HepG2 (cell line): ENCODE results near the gene MAN1C1. TPM values are rescaled to one million over a fixed set of nuclear protein-coding genes. Genes with fewer than 3 reads are reported as not detected.

ENCODE experiments used
- HOXA9 ChIP-seq: sonication (generic); formaldehyde crosslinking; IDR thresholded peaks from 2 replicates; pipeline ENCODE4 v1.8.1; 2022; ENCODE audit warnings: missing genetic modification reagents, mild to moderate bottlenecking, moderate library complexity, borderline replicate concordance
- RCOR2 ChIP-seq: IDR thresholded peaks from 2 replicates; pipeline ENCODE4 v1.6.1; 2016; ENCODE audit warnings: missing biosample characterization, missing genetic modification reagents
- SIX1 ChIP-seq: sonication (generic); formaldehyde crosslinking; IDR thresholded peaks from 2 replicates; pipeline ENCODE4 v1.4.0; 2020; ENCODE audit warnings: missing genetic modification reagents, borderline replicate concordance
- ZFAT ChIP-seq: sonication (generic); formaldehyde crosslinking; conservative IDR thresholded peaks from 2 replicates; pipeline ENCODE4 v1.8.1; 2023; ENCODE audit warnings: missing genetic modification reagents, inconsistent platforms
- ZNF260 ChIP-seq: sonication (generic); formaldehyde crosslinking; IDR thresholded peaks from 2 replicates; pipeline ENCODE4 v1.4.0; 2020; ENCODE audit warnings: missing genetic modification reagents, low read depth, mild to moderate bottlenecking, borderline replicate concordance
- ZNF891 ChIP-seq: sonication (generic); formaldehyde crosslinking; IDR thresholded peaks from 2 replicates; pipeline ENCODE4 v1.5.0; 2020; ENCODE audit warnings: mild to moderate bottlenecking, missing genetic modification reagents
- polyA plus RNA-seq, 8 experiments: library from polyadenylated mRNA; depleted of rRNA in 3 of 8; stranded (reverse) in 7 of 8; unstranded in 1 of 8; fragments of >200 nt; fragmentation: Illumina TruSeq in 4 of 8; extraction: Trizol in 4 of 8; gene quantifications; 2 replicates each; pipeline versions ENCODE4 v1.2.1 to v1.2.3, GENCODE V29; 2011 to 2016; ENCODE audit warnings: low read depth in 4 of 8, missing spikeins in 1 of 8, mixed read lengths in 1 of 8; ENCODE audit not compliant: insufficient read depth in 1 of 8
- total RNA-seq, 5 experiments: library from RNA; depleted of rRNA; stranded (reverse); fragments of >200 nt; fragmentation: Illumina TruSeq; extraction: Trizol; gene quantifications; 2 replicates each; pipeline ENCODE4 v1.2.3, GENCODE V29; 2016; ENCODE audit warnings: low read depth in 1 of 5
- TF ChIP-seq, protein P1 (sequence below): sonication (generic); formaldehyde crosslinking; IDR thresholded peaks from 2 replicates; pipeline ENCODE4 v1.5.0; 2020; ENCODE audit warnings: missing genetic modification reagents
- TF ChIP-seq, protein P2 (sequence below): IDR thresholded peaks from 2 replicates; pipeline ENCODE4 v1.6.1; 2016; ENCODE audit warnings: low read depth, borderline replicate concordance
- TF ChIP-seq, protein P3 (sequence below): sonication (generic); formaldehyde crosslinking; IDR thresholded peaks from 2 replicates; pipeline ENCODE4 v1.5.1; 2020; ENCODE audit warnings: mild to moderate bottlenecking, missing genetic modification reagents

The MAN1C1 gene
- total and polyA plus RNA-seq, 2 of the 13 experiments (the other 11 are each of a cell fraction or from before 2014, with no cell fraction given): 0.18 to 0.49 TPM

DNA sequence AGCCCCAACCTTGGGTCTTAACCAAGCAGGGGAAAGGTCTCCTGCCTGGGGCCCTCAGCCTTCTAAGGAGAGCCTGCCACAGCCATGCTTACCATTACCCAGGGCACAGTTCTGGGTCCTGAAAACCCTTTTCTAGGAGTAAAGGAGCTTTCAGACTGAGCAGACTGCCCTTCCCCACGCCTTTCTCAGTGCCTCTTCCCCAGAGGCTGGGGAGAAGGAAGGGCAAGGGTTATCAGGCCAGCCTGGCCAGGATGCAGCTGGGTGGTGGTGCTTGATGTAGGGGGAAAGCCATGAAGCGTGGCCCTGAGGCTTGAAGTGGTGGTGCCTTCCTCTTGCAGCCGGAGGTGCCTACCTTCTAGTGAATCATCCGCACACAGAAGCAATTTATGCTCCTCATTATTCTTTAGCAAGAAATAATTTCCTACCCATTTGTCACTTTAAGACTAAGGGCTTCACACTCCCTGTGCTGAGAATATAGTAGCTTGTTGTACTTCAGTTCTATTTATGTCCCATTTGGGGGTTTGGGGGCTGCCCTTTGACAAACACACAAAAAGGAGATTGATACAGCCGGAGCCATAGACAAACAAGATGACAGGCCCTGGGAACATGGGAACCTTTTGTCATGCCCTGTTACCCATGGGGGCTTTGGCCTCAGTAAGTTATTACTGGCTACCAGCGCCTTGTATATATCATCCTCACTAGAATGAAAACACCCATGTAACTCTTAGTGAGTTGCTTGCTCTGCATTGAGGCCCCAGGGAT lies 40.7 kb downstream of the MAN1C1 start (continued):
- TF ChIP-seq, protein P1, sequence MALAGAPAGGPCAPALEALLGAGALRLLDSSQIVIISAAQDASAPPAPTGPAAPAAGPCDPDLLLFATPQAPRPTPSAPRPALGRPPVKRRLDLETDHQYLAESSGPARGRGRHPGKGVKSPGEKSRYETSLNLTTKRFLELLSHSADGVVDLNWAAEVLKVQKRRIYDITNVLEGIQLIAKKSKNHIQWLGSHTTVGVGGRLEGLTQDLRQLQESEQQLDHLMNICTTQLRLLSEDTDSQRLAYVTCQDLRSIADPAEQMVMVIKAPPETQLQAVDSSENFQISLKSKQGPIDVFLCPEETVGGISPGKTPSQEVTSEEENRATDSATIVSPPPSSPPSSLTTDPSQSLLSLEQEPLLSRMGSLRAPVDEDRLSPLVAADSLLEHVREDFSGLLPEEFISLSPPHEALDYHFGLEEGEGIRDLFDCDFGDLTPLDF (CRISPR knock-in tag): no peak
- TF ChIP-seq SIX1 (no peak), HOXA9 (CRISPR knock-in tag) (no peak), RCOR2 (CRISPR knock-in tag) (no peak), ZFAT (CRISPR knock-in tag) (no peak), ZNF891 (CRISPR knock-in tag) (no peak), ZNF260 (no peak)
- TF ChIP-seq, protein P2, sequence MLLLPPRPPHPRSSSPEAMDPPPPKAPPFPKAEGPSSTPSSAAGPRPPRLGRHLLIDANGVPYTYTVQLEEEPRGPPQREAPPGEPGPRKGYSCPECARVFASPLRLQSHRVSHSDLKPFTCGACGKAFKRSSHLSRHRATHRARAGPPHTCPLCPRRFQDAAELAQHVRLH (CRISPR knock-in tag): no peak
- TF ChIP-seq, protein P3, sequence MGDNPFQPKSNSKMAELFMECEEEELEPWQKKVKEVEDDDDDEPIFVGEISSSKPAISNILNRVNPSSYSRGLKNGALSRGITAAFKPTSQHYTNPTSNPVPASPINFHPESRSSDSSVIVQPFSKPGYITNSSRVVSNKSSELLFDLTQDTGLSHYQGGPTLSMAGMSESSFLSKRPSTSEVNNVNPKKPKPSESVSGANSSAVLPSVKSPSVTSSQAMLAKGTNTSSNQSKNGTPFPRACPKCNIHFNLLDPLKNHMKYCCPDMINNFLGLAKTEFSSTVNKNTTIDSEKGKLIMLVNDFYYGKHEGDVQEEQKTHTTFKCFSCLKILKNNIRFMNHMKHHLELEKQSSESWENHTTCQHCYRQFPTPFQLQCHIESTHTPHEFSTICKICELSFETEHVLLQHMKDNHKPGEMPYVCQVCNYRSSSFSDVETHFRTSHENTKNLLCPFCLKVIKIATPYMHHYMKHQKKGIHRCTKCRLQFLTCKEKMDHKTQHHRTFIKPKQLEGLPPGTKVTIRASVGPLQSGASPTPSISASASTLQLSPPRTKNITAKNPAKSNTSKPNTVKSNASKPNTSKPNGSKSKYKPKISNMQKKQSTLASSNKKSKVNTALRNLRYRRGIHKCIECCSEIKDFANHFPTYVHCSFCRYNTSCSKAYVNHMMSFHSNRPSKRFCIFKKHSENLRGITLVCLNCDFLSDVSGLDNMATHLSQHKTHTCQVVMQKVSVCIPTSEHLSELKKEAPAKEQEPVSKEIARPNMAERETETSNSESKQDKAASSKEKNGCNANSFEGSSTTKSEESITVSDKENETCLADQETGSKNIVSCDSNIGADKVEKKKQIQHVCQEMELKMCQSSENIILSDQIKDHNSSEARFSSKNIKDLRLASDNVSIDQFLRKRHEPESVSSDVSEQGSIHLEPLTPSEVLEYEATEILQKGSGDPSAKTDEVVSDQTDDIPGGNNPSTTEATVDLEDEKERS: no peak
